H9 (cell line): Measurements from ENCODE around the gene SAFB. TPM values are rescaled to one million over a fixed set of nuclear protein-coding genes. Genes with fewer than 3 reads are reported as not detected.

Experiments used
- DNase-seq: peaks from one replicate; pipeline ENCODE4 v3.0.0-alpha.2; 2017
- H2AFZ ChIP-seq: one replicate; pipeline ENCODE4 v1.6.1; 2013; ENCODE audit warnings: mild to moderate bottlenecking, low read length, control low read depth, moderate library complexity
- H2AK5ac ChIP-seq: 2 replicates; pipeline ENCODE4 v1.6.1; 2013; ENCODE audit warnings: low read length, control low read depth, mixed read lengths; ENCODE audit not compliant: insufficient read length
- H2BK120ac ChIP-seq: one replicate; pipeline ENCODE4 v1.6.1; 2013; ENCODE audit warnings: low read depth, mild to moderate bottlenecking, low read length, control low read depth, inconsistent platforms; ENCODE audit not compliant: poor library complexity, severe bottlenecking
- H2BK12ac ChIP-seq: 2 replicates; pipeline ENCODE4 v1.6.1; 2013; ENCODE audit warnings: low read length, control low read depth, mixed read lengths, low read depth; ENCODE audit not compliant: insufficient read length
- H2BK15ac ChIP-seq: 2 replicates; pipeline ENCODE4 v1.6.1; 2013; ENCODE audit warnings: low read depth, low read length, control low read depth
- H2BK20ac ChIP-seq: one replicate; pipeline ENCODE4 v1.6.1; 2013; ENCODE audit warnings: low read depth, mild to moderate bottlenecking, low read length, control low read depth, inconsistent platforms; ENCODE audit not compliant: poor library complexity, severe bottlenecking
- H2BK5ac ChIP-seq: 2 replicates; pipeline ENCODE4 v1.6.1; 2013; ENCODE audit warnings: low read length, control low read depth, mixed read lengths; ENCODE audit not compliant: insufficient read length
- H3K14ac ChIP-seq: 2 replicates; pipeline ENCODE4 v1.6.1; 2013; ENCODE audit warnings: low read length, control low read depth; ENCODE audit not compliant: insufficient read depth
- H3K18ac ChIP-seq: 2 replicates; pipeline ENCODE4 v1.6.1; 2013; ENCODE audit warnings: low read depth, mild to moderate bottlenecking, mixed read lengths, low read length, control low read depth; ENCODE audit not compliant: insufficient read length
- H3K23ac ChIP-seq: 2 replicates; pipeline ENCODE4 v1.6.1; 2013; ENCODE audit warnings: low read length, control low read depth, mixed read lengths, low read depth; ENCODE audit not compliant: insufficient read length
- H3K23me2 ChIP-seq: 2 replicates; pipeline ENCODE4 v1.6.1; 2013; ENCODE audit warnings: low read depth, mild to moderate bottlenecking, mixed read lengths, low read length, control low read depth; ENCODE audit not compliant: insufficient read length, poor library complexity, severe bottlenecking
- H3K27ac ChIP-seq: 2 replicates; pipeline ENCODE4 v1.5.1; 2013; ENCODE audit warnings: low read length, control low read depth, mixed read lengths, low read depth; ENCODE audit not compliant: insufficient read length
- H3K27me3 ChIP-seq: 2 replicates; pipeline ENCODE4 v1.6.1; 2013; ENCODE audit warnings: low read length, control low read depth, inconsistent platforms; ENCODE audit not compliant: insufficient read depth
- H3K4ac ChIP-seq: 2 replicates; pipeline ENCODE4 v1.6.1; 2013; ENCODE audit warnings: low read depth, mild to moderate bottlenecking, control low read depth, inconsistent platforms, low read length, moderate library complexity
- H3K4me1 ChIP-seq: 2 replicates; pipeline ENCODE4 v1.6.1; 2013; ENCODE audit warnings: low read length, control low read depth, inconsistent platforms; ENCODE audit not compliant: insufficient read depth
- H3K4me2 ChIP-seq: 2 replicates; pipeline ENCODE4 v1.6.1; 2013; ENCODE audit warnings: low read length, control low read depth, mixed read lengths; ENCODE audit not compliant: insufficient read length, insufficient read depth
- H3K56ac ChIP-seq: 2 replicates; pipeline ENCODE4 v1.6.1; 2013; ENCODE audit warnings: low read depth, mild to moderate bottlenecking, mixed read lengths, low read length, control low read depth; ENCODE audit not compliant: insufficient read length
- H3K79me1 ChIP-seq: 2 replicates; pipeline ENCODE4 v1.6.1; 2013; ENCODE audit warnings: low read depth, mild to moderate bottlenecking, moderate library complexity, low read length, control low read depth, inconsistent platforms; ENCODE audit not compliant: insufficient read depth, poor library complexity, severe bottlenecking
- H3K79me2 ChIP-seq: 2 replicates; pipeline ENCODE4 v1.6.1; 2013; ENCODE audit warnings: low read length, control low read depth, inconsistent platforms; ENCODE audit not compliant: insufficient read depth
- H3K9ac ChIP-seq: 2 replicates; pipeline ENCODE4 v1.6.1; 2013; ENCODE audit warnings: low read length, control low read depth, mixed read lengths; ENCODE audit not compliant: insufficient read length; ENCODE audit errors: extremely low read depth
- H3K9me3 ChIP-seq: one replicate; pipeline ENCODE4 v1.6.1; 2013; ENCODE audit warnings: low read depth, low read length, inconsistent platforms; ENCODE audit not compliant: control insufficient read depth
- H3T11ph ChIP-seq: one replicate; pipeline ENCODE4 v1.6.1; 2013; ENCODE audit warnings: mild to moderate bottlenecking, low read length, control low read depth, inconsistent platforms
- H4K20me1 ChIP-seq: one replicate; pipeline ENCODE4 v1.6.1; 2013; ENCODE audit not compliant: control insufficient read depth, insufficient read length, insufficient read depth
- H4K5ac ChIP-seq: 2 replicates; pipeline ENCODE4 v1.6.1; 2013; ENCODE audit warnings: low read depth, mild to moderate bottlenecking, mixed read lengths, low read length, control low read depth; ENCODE audit not compliant: insufficient read length
- H4K8ac ChIP-seq: replicated peaks from 2 replicates; pipeline ENCODE4 v1.6.1; 2013; ENCODE audit warnings: low read length, control low read depth, mixed read lengths, low read depth; ENCODE audit not compliant: insufficient read length
- H4K91ac ChIP-seq: 2 replicates; pipeline ENCODE4 v1.6.1; 2013; ENCODE audit warnings: low read depth, mild to moderate bottlenecking, moderate library complexity, mixed read lengths, low read length, control low read depth; ENCODE audit not compliant: insufficient read length
- H3K27ac Mint-ChIP-seq, 3 experiments: 2 replicates in 2 of 3; 3 replicates in 1 of 3; pipeline ENCODE4 v1.8.0; 2020 to 2021; ENCODE audit warnings: mixed read lengths in 3 of 3, mild to moderate bottlenecking in 1 of 3, moderate library complexity in 1 of 3
- H3K27me3 Mint-ChIP-seq: 2 replicates; pipeline ENCODE4 v1.8.0; 2021; ENCODE audit warnings: low read depth, mild to moderate bottlenecking, moderate library complexity, mixed read lengths
- H3K36me3 Mint-ChIP-seq, 3 experiments: 2 replicates in 2 of 3; 3 replicates in 1 of 3; pipeline ENCODE4 v1.8.0; 2020 to 2021; ENCODE audit warnings: low read depth in 3 of 3, mixed read lengths in 3 of 3; ENCODE audit not compliant: insufficient read depth in 1 of 3
- H3K4me1 Mint-ChIP-seq, 2 experiments: 2 replicates each; pipeline ENCODE4 v1.8.0; 2020; ENCODE audit warnings: mixed read lengths in 2 of 2
- H3K4me3 Mint-ChIP-seq, 2 experiments: 2 replicates in 1 of 2; 3 replicates in 1 of 2; pipeline ENCODE4 v1.8.0; 2020 to 2021; ENCODE audit warnings: mild to moderate bottlenecking in 2 of 2, mixed read lengths in 2 of 2, moderate library complexity in 1 of 2
- H3K9me3 Mint-ChIP-seq, 2 experiments: 2 replicates in 1 of 2; 3 replicates in 1 of 2; pipeline ENCODE4 v1.8.0; 2020; ENCODE audit warnings: mild to moderate bottlenecking in 2 of 2, mixed read lengths in 2 of 2, moderate library complexity in 1 of 2
- CTCF ChIP-seq: fragments of 200-600 bp; sonication (generic); conservative IDR thresholded peaks from 3 replicates; pipeline ENCODE4 v1.8.0; 2021; ENCODE audit warnings: antibody characterized with exemption, mild to moderate bottlenecking
- WGBS: extraction: QIAGEN DNeasy Blood & Tissue Kit; methylation state at CpG from one replicate; pipeline ENCODE4 v1.1.7; 2013; ENCODE audit warnings: missing lambda C conversion rate, low lambda C conversion rate, mixed read lengths; ENCODE audit not compliant: insufficient read length; ENCODE audit errors: extremely low coverage; 5-methylcytosine and 5-hydroxymethylcytosine counted together
- total RNA-seq: library from RNA; stranded (reverse); gene quantifications from 2 replicates; pipeline ENCODE4 v1.2.1, GENCODE V29; 2021

The SAFB gene
- total RNA-seq, 1 experiment from 2014 or later, result 110 TPM

DNA sequence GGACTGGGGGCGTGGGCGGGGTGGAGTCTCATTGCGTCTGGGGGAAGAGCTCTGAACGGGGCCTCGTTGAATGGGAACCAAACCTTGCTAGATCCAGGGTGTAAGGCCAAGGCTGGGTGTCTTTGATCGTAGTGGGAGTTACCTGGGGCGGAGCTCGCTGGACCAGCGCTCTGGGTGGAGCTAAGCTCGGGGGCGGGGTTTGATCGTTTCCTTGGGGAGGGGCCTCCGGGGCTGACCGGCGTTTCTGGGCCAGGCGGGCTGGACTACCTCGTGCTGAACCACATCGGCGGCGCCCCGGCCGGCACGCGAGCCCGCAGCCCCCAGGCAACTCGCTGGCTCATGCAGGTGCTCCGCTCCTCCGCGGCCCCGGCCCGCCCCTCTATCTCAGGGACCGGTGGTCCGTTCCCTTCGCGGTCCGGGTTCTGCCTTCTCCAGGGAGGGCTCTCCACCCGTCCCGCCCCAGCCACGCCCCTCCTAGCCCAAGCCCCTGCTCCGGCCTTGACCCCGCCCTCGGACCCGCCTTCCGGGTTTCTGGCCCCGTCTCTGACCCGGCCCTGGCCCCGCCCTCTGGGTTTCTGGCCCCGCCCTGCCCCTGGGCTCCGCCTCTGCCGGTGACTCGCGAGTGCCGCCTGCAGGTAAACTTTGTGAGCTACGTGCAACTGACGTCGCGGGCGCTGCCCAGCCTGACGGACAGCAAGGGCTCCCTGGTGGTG is 63.9 kb downstream of the SAFB start:
- Histone ChIP-seq H3K9ac (no peak overlapping the region), H2AK5ac (no peak overlapping the region), H3K18ac (no peak overlapping the region), H3K27me3 (no peaks in the 10 kb centered on the region), H3K56ac (no peak overlapping the region), H3K4me2 (peak overlapping the region; percentile 9), H3K4ac (no peak overlapping the region), H3K79me2 (peaks cover 11% of the 10 kb centered on the region; the same call in 1 of the 2 replicates), H2BK20ac (no peak overlapping the region), H3K4me1 (no peaks in the 10 kb centered on the region), H2BK120ac (no peak overlapping the region), H3K27ac (no peak overlapping the region), H4K20me1 (no peaks in the 10 kb centered on the region), H3K23me2 (peaks cover 6% of the 10 kb centered on the region), H2BK5ac (no peak overlapping the region), H3K14ac (no peak overlapping the region), H3K79me1 (no peaks in the 10 kb centered on the region), H4K91ac (no peak overlapping the region), H2BK15ac (no peak overlapping the region), H3T11ph (no peak overlapping the region), H2AFZ (no peak overlapping the region), H4K8ac (no peak overlapping the region), H2BK12ac (no peak overlapping the region), H3K9me3 (no peaks in the 10 kb centered on the region), H4K5ac (no peak overlapping the region), H3K23ac (no peak overlapping the region)
- peaks cover 5 to 6% of the 10 kb centered on the region in 2 experiments; a peak in 2 of 5 replicates for H3K9me3 Mint-ChIP-seq
- peak overlapping the region; percentile 51 to 83 (median 64); a peak in 3 of 7 replicates for H3K27ac Mint-ChIP-seq
- peaks cover 9 to 16% (median 9%) of the 10 kb centered on the region in 3 experiments for H3K36me3 Mint-ChIP-seq
- no CpG with 5 or more reads among the region's 59 CpGs for WGBS
- peak; percentile 97 for DNase-seq
- peaks cover 8 to 16% of the 10 kb centered on the region in 2 experiments for H3K4me1 Mint-ChIP-seq
- H3K27me3 Mint-ChIP-seq, result peaks cover 8% of the 10 kb centered on the region
- peak overlapping the region; percentile 60 to 81 for H3K4me3 Mint-ChIP-seq
- TF ChIP-seq CTCF, result peak; percentile 86
